A673 (cell line): Measurements from ENCODE around the gene TBC1D22A.

Experiments
- CTCF ChIP-seq: fragments of 300-800, 200-600 bp; sonication (generic); conservative IDR thresholded peaks from 2 replicates; pipeline ENCODE4 v1.5.1; 2017; ENCODE audit warnings: low read depth, mild to moderate bottlenecking, antibody characterized with exemption, low read length, moderate library complexity, mixed read lengths
- EZH2 ChIP-seq: fragments of 200-600 bp; sonication (generic); IDR thresholded peaks from 2 replicates; pipeline ENCODE4 v1.6.1; 2017; ENCODE audit warnings: borderline replicate concordance, low read depth, mild to moderate bottlenecking, mixed read lengths, antibody characterized with exemption, low read length; ENCODE audit not compliant: poor library complexity, severe bottlenecking

- TF ChIP-seq EZH2: no peak
- no peak for TF ChIP-seq CTCF
Measured at GRCh38 chr22:46815559-46815895, 53.1 kb downstream of the TBC1D22A start.
